HEK293 (cell line): ENCODE data around the gene CHN2.
A peak's percentile ranks its signal among the peaks of the same experiment; 100 is the strongest.

Experiments used
- CTCF ChIA-PET: fragments of 350-600 bp; formaldehyde crosslinking; extraction: SDS; loops from one replicate; lab custom pipeline; 2021; ENCODE audit warnings: antibody characterized with exemption; lab: Yijun Ruan, JAX
- POLR2A ChIA-PET: fragments of 300-600 bp; formaldehyde crosslinking; extraction: SDS; loops from one replicate; lab custom pipeline; 2020; ENCODE audit warnings: antibody characterized with exemption, inconsistent platforms; lab: Yijun Ruan, JAX
- H3K27ac ChIP-seq: fragments of 200-500 bp; sonication (Bioruptor generic); 2 replicates; pipeline ENCODE4 v1.5.1; 2014; ENCODE audit warnings: low read depth, low read length, control low read depth, inconsistent platforms; ENCODE audit errors: extremely low read depth
- H3K36me3 ChIP-seq, 2 experiments: fragments of 200-500 bp in 1 of 2; sonication (Bioruptor generic) in 1 of 2; 1 replicate in 1 of 2; 2 replicates in 1 of 2; pipeline ENCODE4 v1.5.1; 2014 to 2017; ENCODE audit warnings: inconsistent platforms in 2 of 2, low read length in 2 of 2; ENCODE audit not compliant: control insufficient read depth in 2 of 2, insufficient read depth in 1 of 2
- H3K4me1 ChIP-seq: fragments of 200-500 bp; sonication (Bioruptor generic); 2 replicates; pipeline ENCODE4 v1.5.1; 2014; ENCODE audit warnings: mild to moderate bottlenecking, low read length, inconsistent platforms; ENCODE audit not compliant: control insufficient read depth, insufficient read depth
- H3K4me3 ChIP-seq: 2 replicates; pipeline ENCODE4 v1.5.1; 2011; ENCODE audit warnings: low read depth, mild to moderate bottlenecking, control low read depth, low read length, moderate library complexity
- H3K9me3 ChIP-seq: fragments of 200-500 bp; sonication (Bioruptor generic); 2 replicates; pipeline ENCODE4 v1.5.1; 2014; ENCODE audit warnings: low read depth, low read length, inconsistent platforms; ENCODE audit not compliant: control insufficient read depth, insufficient read depth
- GLIS1 ChIP-seq: fragments of 450-650 bp; formaldehyde crosslinking; IDR thresholded peaks from 2 replicates; pipeline ENCODE4 v1.5.1; 2016; ENCODE audit warnings: missing biosample characterization, missing genetic modification characterization
- KLF7 ChIP-seq: fragments of 450-650 bp; formaldehyde crosslinking; IDR thresholded peaks from 2 replicates; pipeline ENCODE4 v1.5.1; 2016; ENCODE audit warnings: missing biosample characterization, missing genetic modification characterization, borderline replicate concordance
- MEIS1 ChIP-seq: sonication (generic); formaldehyde crosslinking; IDR thresholded peaks from 2 replicates; pipeline ENCODE4 v1.8.1; 2022; ENCODE audit warnings: missing genetic modification reagents, mild to moderate bottlenecking, borderline replicate concordance
- YY2 ChIP-seq: fragments of 450-650 bp; formaldehyde crosslinking; IDR thresholded peaks from 2 replicates; pipeline ENCODE4 v1.5.1; 2016; ENCODE audit warnings: missing biosample characterization, missing genetic modification characterization
- ZBTB20 ChIP-seq: fragments of 450-650 bp; formaldehyde crosslinking; IDR thresholded peaks from 2 replicates; pipeline ENCODE4 v1.5.1; 2016; ENCODE audit warnings: missing biosample characterization, missing genetic modification characterization
- ZBTB7A ChIP-seq: fragments of 450-650 bp; formaldehyde crosslinking; IDR thresholded peaks from 2 replicates; pipeline ENCODE4 v1.5.1; 2016; ENCODE audit warnings: low read depth, missing biosample characterization, missing genetic modification characterization
- ZFP41 ChIP-seq: fragments of 450-650 bp; formaldehyde crosslinking; IDR thresholded peaks from 2 replicates; pipeline ENCODE4 v1.5.1; 2016; ENCODE audit warnings: missing biosample characterization, missing genetic modification characterization, borderline replicate concordance
- ZNF2 ChIP-seq: fragments of 450-650 bp; formaldehyde crosslinking; IDR thresholded peaks from 2 replicates; pipeline ENCODE4 v1.5.1; 2016; ENCODE audit warnings: missing biosample characterization, missing genetic modification characterization
- ZNF211 ChIP-seq: fragments of 450-650 bp; formaldehyde crosslinking; IDR thresholded peaks from 2 replicates; pipeline ENCODE4 v1.5.1; 2016; ENCODE audit warnings: low read depth, missing biosample characterization, missing genetic modification characterization
- ZNF350 ChIP-seq: fragments of 450-650 bp; formaldehyde crosslinking; IDR thresholded peaks from 2 replicates; pipeline ENCODE4 v1.5.0; 2017; ENCODE audit warnings: missing biosample characterization, mild to moderate bottlenecking, missing genetic modification characterization
- ZNF549 ChIP-seq: fragments of 450-650 bp; IDR thresholded peaks from 2 replicates; pipeline ENCODE4 v1.5.1; 2018; ENCODE audit warnings: missing biosample characterization, missing genetic modification characterization, mild to moderate bottlenecking, inconsistent platforms, moderate library complexity
- ZNF654 ChIP-seq: fragments of 450-650 bp; formaldehyde crosslinking; IDR thresholded peaks from 2 replicates; pipeline ENCODE4 v1.5.1; 2016; ENCODE audit warnings: low read depth, missing biosample characterization, missing genetic modification characterization
- ZNF792 ChIP-seq: fragments of 450-650 bp; formaldehyde crosslinking; IDR thresholded peaks from 2 replicates; pipeline ENCODE4 v1.5.1; 2016; ENCODE audit warnings: missing biosample characterization, missing genetic modification characterization
- TF ChIP-seq, protein P1 (sequence below): IDR thresholded peaks from 2 replicates; pipeline ENCODE4 v1.6.1; 2011; ENCODE audit warnings: mild to moderate bottlenecking, low read depth, low read length, borderline replicate concordance
- TF ChIP-seq, protein P2 (sequence below): fragments of 450-650 bp; formaldehyde crosslinking; IDR thresholded peaks from 2 replicates; pipeline ENCODE4 v1.5.1; 2017; ENCODE audit warnings: missing biosample characterization, missing genetic modification characterization
- TF ChIP-seq, protein P3 (sequence below): fragments of 450-650 bp; formaldehyde crosslinking; IDR thresholded peaks from 2 replicates; pipeline ENCODE4 v1.5.1; 2016; ENCODE audit warnings: missing biosample characterization, missing genetic modification characterization
- TF ChIP-seq, protein P4 (sequence below): fragments of 450-650 bp; formaldehyde crosslinking; IDR thresholded peaks from 2 replicates; pipeline ENCODE4 v1.5.1; 2016; ENCODE audit warnings: missing biosample characterization, missing genetic modification characterization
- TF ChIP-seq, protein P5 (sequence below): fragments of 450-650 bp; formaldehyde crosslinking; IDR thresholded peaks from 2 replicates; pipeline ENCODE4 v1.5.1; 2016; ENCODE audit warnings: missing biosample characterization, missing genetic modification characterization
- TF ChIP-seq, protein P6 (sequence below): fragments of 450-650 bp; formaldehyde crosslinking; IDR thresholded peaks from 2 replicates; pipeline ENCODE4 v1.5.1; 2017; ENCODE audit warnings: missing biosample characterization, missing genetic modification characterization

CHN2 gene

DNA sequence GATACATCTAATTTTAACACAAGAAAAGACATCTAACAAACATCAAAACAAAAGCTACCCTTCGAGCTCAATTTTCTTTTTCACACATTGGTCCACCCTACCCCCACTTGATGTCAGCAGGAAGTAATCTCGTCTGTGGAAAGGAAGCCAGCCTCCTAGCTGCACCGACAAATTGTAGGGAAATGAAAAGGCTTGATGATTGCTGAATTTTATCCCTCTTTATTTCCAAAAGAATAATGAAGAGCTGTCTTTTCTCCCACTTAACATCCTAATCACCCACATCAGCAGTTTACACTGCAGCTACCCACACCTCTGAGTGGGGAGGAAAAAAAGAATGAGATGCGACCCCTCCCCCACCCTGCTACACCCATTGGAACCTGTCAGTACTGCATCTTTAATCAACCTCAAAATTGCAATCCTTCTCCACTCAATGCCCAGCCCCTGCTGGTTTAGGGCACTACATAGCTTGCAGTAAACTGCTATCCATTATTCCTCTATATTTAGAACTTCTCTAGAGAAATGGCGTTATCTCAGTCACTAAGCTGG lies 37.6 kb upstream of the CHN2 start (continued):
- TF ChIP-seq, protein P1, sequence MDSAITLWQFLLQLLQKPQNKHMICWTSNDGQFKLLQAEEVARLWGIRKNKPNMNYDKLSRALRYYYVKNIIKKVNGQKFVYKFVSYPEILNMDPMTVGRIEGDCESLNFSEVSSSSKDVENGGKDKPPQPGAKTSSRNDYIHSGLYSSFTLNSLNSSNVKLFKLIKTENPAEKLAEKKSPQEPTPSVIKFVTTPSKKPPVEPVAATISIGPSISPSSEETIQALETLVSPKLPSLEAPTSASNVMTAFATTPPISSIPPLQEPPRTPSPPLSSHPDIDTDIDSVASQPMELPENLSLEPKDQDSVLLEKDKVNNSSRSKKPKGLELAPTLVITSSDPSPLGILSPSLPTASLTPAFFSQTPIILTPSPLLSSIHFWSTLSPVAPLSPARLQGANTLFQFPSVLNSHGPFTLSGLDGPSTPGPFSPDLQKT, result no peak
- TF ChIP-seq YY2 (tag by site-specific recombination) (no peak), KLF7 (tag by site-specific recombination) (no peak)

DNA sequence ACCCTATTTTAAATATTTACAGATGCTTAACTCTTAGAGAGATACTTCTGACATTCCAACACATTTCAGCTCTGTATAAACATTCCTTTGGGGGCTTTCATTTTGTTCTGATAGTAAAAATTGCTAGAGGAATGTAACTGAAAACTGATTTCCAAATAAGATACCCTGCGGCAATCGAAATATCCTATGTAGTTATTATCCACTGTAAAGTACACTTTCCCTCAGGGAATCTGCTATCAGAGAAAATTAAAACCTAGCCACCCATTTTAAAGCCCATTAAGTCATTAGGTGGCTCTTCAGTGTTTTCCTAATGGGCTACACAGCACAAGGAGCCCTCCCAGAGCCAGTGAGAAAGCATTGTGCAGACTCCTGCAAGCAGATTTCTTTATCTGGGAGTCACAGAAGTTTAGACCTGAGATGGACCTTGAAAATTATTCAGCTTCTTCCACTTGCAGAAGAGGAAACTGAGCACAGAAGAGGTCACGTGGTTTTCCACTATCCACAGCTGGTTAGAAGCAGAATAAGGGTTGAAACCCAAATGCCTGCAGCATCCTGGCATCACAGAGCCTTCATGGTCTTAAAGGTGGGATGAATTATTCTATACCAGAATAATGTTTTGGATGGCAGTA lies 35.7 kb upstream of the CHN2 start:
- POLR2A ChIA-PET, result no interaction called here
- no peaks in the 10 kb centered on the region for H3K36me3 ChIP-seq
- TF ChIP-seq, protein P2, sequence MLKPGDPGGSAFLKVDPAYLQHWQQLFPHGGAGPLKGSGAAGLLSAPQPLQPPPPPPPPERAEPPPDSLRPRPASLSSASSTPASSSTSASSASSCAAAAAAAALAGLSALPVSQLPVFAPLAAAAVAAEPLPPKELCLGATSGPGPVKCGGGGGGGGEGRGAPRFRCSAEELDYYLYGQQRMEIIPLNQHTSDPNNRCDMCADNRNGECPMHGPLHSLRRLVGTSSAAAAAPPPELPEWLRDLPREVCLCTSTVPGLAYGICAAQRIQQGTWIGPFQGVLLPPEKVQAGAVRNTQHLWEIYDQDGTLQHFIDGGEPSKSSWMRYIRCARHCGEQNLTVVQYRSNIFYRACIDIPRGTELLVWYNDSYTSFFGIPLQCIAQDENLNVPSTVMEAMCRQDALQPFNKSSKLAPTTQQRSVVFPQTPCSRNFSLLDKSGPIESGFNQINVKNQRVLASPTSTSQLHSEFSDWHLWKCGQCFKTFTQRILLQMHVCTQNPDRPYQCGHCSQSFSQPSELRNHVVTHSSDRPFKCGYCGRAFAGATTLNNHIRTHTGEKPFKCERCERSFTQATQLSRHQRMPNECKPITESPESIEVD, result 0 out of 2 replicates have a peak, but pooled peaks have one; percentile 26
- no peak for TF ChIP-seq ZBTB7A
- TF ChIP-seq, protein P3, sequence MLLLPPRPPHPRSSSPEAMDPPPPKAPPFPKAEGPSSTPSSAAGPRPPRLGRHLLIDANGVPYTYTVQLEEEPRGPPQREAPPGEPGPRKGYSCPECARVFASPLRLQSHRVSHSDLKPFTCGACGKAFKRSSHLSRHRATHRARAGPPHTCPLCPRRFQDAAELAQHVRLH, result no peak
- no peak overlapping the region for H3K27ac ChIP-seq
- CTCF ChIA-PET, result interaction anchor here (3.0 kb wide), 1 partner anchor 31 kb away, joined by 16 read pairs; no protein-coding TSS in a partner anchor
- 0 out of 2 replicates have a peak, but pooled peaks cover 8% of the 10 kb centered on the region for H3K4me1 ChIP-seq
- H3K9me3 ChIP-seq, result no peaks in the 10 kb centered on the region; the same call in 1 of the 2 replicates
- H3K4me3 ChIP-seq, result no peak overlapping the region

DNA sequence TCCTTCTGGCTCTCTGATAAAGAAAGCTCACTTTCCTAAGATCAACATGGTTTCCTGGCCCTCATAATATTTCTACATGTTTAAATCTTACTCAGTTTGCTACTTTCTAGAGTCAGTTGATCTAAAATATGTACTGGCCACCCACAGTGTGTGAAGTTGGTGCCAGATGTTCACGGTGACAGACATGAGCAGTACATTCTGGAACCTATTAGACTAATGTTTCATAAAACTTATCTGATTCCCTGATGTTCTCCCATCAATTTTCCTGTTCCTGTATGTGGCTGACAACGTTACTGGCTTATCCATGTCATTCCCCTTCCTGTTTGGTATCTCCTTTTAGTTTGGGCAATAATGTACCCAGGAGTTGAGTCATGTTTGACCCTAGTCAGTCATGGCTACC lies 34.5 kb upstream of the CHN2 start:
- 0 out of 2 replicates have a peak, but pooled peaks cover 8% of the 10 kb centered on the region for H3K4me1 ChIP-seq
- no peaks in the 10 kb centered on the region for H3K9me3 ChIP-seq
- TF ChIP-seq ZNF792 (tag by site-specific recombination), result no peak
- no peak for TF ChIP-seq ZNF350 (tag by site-specific recombination)
- TF ChIP-seq ZBTB20 (tag by site-specific recombination), result no peak
- TF ChIP-seq MEIS1 (CRISPR knock-in tag), result no peak
- TF ChIP-seq ZNF549, result no peak
- TF ChIP-seq, protein P4, sequence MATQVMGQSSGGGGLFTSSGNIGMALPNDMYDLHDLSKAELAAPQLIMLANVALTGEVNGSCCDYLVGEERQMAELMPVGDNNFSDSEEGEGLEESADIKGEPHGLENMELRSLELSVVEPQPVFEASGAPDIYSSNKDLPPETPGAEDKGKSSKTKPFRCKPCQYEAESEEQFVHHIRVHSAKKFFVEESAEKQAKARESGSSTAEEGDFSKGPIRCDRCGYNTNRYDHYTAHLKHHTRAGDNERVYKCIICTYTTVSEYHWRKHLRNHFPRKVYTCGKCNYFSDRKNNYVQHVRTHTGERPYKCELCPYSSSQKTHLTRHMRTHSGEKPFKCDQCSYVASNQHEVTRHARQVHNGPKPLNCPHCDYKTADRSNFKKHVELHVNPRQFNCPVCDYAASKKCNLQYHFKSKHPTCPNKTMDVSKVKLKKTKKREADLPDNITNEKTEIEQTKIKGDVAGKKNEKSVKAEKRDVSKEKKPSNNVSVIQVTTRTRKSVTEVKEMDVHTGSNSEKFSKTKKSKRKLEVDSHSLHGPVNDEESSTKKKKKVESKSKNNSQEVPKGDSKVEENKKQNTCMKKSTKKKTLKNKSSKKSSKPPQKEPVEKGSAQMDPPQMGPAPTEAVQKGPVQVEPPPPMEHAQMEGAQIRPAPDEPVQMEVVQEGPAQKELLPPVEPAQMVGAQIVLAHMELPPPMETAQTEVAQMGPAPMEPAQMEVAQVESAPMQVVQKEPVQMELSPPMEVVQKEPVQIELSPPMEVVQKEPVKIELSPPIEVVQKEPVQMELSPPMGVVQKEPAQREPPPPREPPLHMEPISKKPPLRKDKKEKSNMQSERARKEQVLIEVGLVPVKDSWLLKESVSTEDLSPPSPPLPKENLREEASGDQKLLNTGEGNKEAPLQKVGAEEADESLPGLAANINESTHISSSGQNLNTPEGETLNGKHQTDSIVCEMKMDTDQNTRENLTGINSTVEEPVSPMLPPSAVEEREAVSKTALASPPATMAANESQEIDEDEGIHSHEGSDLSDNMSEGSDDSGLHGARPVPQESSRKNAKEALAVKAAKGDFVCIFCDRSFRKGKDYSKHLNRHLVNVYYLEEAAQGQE, result no peak
- TF ChIP-seq, protein P5, sequence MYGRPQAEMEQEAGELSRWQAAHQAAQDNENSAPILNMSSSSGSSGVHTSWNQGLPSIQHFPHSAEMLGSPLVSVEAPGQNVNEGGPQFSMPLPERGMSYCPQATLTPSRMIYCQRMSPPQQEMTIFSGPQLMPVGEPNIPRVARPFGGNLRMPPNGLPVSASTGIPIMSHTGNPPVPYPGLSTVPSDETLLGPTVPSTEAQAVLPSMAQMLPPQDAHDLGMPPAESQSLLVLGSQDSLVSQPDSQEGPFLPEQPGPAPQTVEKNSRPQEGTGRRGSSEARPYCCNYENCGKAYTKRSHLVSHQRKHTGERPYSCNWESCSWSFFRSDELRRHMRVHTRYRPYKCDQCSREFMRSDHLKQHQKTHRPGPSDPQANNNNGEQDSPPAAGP, result no peak
- no peak for TF ChIP-seq ZNF2
- no peak for TF ChIP-seq GLIS1 (tag by site-specific recombination)
- TF ChIP-seq ZFP41, result no peak
- TF ChIP-seq ZNF211, result no peak
- TF ChIP-seq, protein P6, sequence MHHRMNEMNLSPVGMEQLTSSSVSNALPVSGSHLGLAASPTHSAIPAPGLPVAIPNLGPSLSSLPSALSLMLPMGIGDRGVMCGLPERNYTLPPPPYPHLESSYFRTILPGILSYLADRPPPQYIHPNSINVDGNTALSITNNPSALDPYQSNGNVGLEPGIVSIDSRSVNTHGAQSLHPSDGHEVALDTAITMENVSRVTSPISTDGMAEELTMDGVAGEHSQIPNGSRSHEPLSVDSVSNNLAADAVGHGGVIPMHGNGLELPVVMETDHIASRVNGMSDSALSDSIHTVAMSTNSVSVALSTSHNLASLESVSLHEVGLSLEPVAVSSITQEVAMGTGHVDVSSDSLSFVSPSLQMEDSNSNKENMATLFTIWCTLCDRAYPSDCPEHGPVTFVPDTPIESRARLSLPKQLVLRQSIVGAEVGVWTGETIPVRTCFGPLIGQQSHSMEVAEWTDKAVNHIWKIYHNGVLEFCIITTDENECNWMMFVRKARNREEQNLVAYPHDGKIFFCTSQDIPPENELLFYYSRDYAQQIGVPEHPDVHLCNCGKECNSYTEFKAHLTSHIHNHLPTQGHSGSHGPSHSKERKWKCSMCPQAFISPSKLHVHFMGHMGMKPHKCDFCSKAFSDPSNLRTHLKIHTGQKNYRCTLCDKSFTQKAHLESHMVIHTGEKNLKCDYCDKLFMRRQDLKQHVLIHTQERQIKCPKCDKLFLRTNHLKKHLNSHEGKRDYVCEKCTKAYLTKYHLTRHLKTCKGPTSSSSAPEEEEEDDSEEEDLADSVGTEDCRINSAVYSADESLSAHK (tag by site-specific recombination), result no peak
- TF ChIP-seq ZNF654 (tag by site-specific recombination), result no peak
- TF ChIP-seq, all 188 proteins: peak for 0
- Histone ChIP-seq H3K36me3 (no peaks in the 10 kb centered on the region), H3K27ac (no peak overlapping the region), H3K4me3 (no peak overlapping the region)
- CTCF ChIA-PET, result interaction anchor here (0.8 kb wide), 1 partner anchor 239 kb away, joined by 3 read pairs; no protein-coding TSS in a partner anchor
- POLR2A ChIA-PET, result no interaction called here
